Measurements from ENCODE around the gene ZNF467.
A peak's percentile ranks its signal among the peaks of the same experiment; 100 is the strongest.

DNA sequence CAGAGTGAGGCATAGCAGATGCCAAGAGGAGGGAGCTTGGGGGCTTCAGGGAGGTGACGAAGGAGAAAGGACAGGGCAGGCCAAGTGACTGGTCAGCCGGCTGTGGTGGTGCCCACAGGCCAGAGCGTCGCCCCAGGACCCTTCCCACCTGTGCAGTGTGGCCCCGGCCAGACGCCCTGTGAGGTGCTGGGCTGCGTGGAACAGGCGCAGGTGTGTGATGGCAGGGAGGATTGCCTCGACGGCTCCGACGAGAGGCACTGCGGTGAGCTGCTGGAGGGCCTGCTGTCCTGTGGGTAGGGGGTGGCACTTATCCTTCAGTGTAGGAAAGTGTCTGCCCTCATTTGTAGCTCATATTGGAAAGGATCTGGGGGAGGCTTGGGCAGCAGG is 26.8 kb upstream of the ZNF467 start:
- TF ChIP-seq, protein P1, sequence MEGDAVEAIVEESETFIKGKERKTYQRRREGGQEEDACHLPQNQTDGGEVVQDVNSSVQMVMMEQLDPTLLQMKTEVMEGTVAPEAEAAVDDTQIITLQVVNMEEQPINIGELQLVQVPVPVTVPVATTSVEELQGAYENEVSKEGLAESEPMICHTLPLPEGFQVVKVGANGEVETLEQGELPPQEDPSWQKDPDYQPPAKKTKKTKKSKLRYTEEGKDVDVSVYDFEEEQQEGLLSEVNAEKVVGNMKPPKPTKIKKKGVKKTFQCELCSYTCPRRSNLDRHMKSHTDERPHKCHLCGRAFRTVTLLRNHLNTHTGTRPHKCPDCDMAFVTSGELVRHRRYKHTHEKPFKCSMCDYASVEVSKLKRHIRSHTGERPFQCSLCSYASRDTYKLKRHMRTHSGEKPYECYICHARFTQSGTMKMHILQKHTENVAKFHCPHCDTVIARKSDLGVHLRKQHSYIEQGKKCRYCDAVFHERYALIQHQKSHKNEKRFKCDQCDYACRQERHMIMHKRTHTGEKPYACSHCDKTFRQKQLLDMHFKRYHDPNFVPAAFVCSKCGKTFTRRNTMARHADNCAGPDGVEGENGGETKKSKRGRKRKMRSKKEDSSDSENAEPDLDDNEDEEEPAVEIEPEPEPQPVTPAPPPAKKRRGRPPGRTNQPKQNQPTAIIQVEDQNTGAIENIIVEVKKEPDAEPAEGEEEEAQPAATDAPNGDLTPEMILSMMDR (IDR thresholded peaks at IDR 0.05), result peak in 1 of 4 experiments; percentile 6
- TF ChIP-seq POLR2A (IDR thresholded peaks at IDR 0.05) (no peak), POLR2AphosphoS5 (IDR thresholded peaks at IDR 0.05) (no peak)
